H9 (cell line): ENCODE data around the gene DNAH5. TPM values are rescaled to one million over a fixed set of nuclear protein-coding genes. Genes with fewer than 3 reads are reported as not detected.

ENCODE experiments used
- DNase-seq: peaks from one replicate; pipeline ENCODE4 v3.0.0-alpha.2; 2017
- H2AFZ ChIP-seq: one replicate; pipeline ENCODE4 v1.6.1; 2013; ENCODE audit warnings: mild to moderate bottlenecking, low read length, control low read depth, moderate library complexity
- H2AK5ac ChIP-seq: 2 replicates; pipeline ENCODE4 v1.6.1; 2013; ENCODE audit warnings: low read length, control low read depth, mixed read lengths; ENCODE audit not compliant: insufficient read length
- H2BK120ac ChIP-seq: one replicate; pipeline ENCODE4 v1.6.1; 2013; ENCODE audit warnings: low read depth, mild to moderate bottlenecking, low read length, control low read depth, inconsistent platforms; ENCODE audit not compliant: poor library complexity, severe bottlenecking
- H2BK12ac ChIP-seq: 2 replicates; pipeline ENCODE4 v1.6.1; 2013; ENCODE audit warnings: low read length, control low read depth, mixed read lengths, low read depth; ENCODE audit not compliant: insufficient read length
- H2BK15ac ChIP-seq: 2 replicates; pipeline ENCODE4 v1.6.1; 2013; ENCODE audit warnings: low read depth, low read length, control low read depth
- H2BK20ac ChIP-seq: one replicate; pipeline ENCODE4 v1.6.1; 2013; ENCODE audit warnings: low read depth, mild to moderate bottlenecking, low read length, control low read depth, inconsistent platforms; ENCODE audit not compliant: poor library complexity, severe bottlenecking
- H2BK5ac ChIP-seq: 2 replicates; pipeline ENCODE4 v1.6.1; 2013; ENCODE audit warnings: low read length, control low read depth, mixed read lengths; ENCODE audit not compliant: insufficient read length
- H3K14ac ChIP-seq: 2 replicates; pipeline ENCODE4 v1.6.1; 2013; ENCODE audit warnings: low read length, control low read depth; ENCODE audit not compliant: insufficient read depth
- H3K18ac ChIP-seq: 2 replicates; pipeline ENCODE4 v1.6.1; 2013; ENCODE audit warnings: low read depth, mild to moderate bottlenecking, mixed read lengths, low read length, control low read depth; ENCODE audit not compliant: insufficient read length
- H3K23ac ChIP-seq: 2 replicates; pipeline ENCODE4 v1.6.1; 2013; ENCODE audit warnings: low read length, control low read depth, mixed read lengths, low read depth; ENCODE audit not compliant: insufficient read length
- H3K23me2 ChIP-seq: 2 replicates; pipeline ENCODE4 v1.6.1; 2013; ENCODE audit warnings: low read depth, mild to moderate bottlenecking, mixed read lengths, low read length, control low read depth; ENCODE audit not compliant: insufficient read length, poor library complexity, severe bottlenecking
- H3K27ac ChIP-seq: 2 replicates; pipeline ENCODE4 v1.5.1; 2013; ENCODE audit warnings: low read length, control low read depth, mixed read lengths, low read depth; ENCODE audit not compliant: insufficient read length
- H3K27me3 ChIP-seq: 2 replicates; pipeline ENCODE4 v1.6.1; 2013; ENCODE audit warnings: low read length, control low read depth, inconsistent platforms; ENCODE audit not compliant: insufficient read depth
- H3K4ac ChIP-seq: 2 replicates; pipeline ENCODE4 v1.6.1; 2013; ENCODE audit warnings: low read depth, mild to moderate bottlenecking, control low read depth, inconsistent platforms, low read length, moderate library complexity
- H3K4me1 ChIP-seq: 2 replicates; pipeline ENCODE4 v1.6.1; 2013; ENCODE audit warnings: low read length, control low read depth, inconsistent platforms; ENCODE audit not compliant: insufficient read depth
- H3K4me2 ChIP-seq: 2 replicates; pipeline ENCODE4 v1.6.1; 2013; ENCODE audit warnings: low read length, control low read depth, mixed read lengths; ENCODE audit not compliant: insufficient read length, insufficient read depth
- H3K56ac ChIP-seq: 2 replicates; pipeline ENCODE4 v1.6.1; 2013; ENCODE audit warnings: low read depth, mild to moderate bottlenecking, mixed read lengths, low read length, control low read depth; ENCODE audit not compliant: insufficient read length
- H3K79me1 ChIP-seq: 2 replicates; pipeline ENCODE4 v1.6.1; 2013; ENCODE audit warnings: low read depth, mild to moderate bottlenecking, moderate library complexity, low read length, control low read depth, inconsistent platforms; ENCODE audit not compliant: insufficient read depth, poor library complexity, severe bottlenecking
- H3K79me2 ChIP-seq: 2 replicates; pipeline ENCODE4 v1.6.1; 2013; ENCODE audit warnings: low read length, control low read depth, inconsistent platforms; ENCODE audit not compliant: insufficient read depth
- H3K9ac ChIP-seq: 2 replicates; pipeline ENCODE4 v1.6.1; 2013; ENCODE audit warnings: low read length, control low read depth, mixed read lengths; ENCODE audit not compliant: insufficient read length; ENCODE audit errors: extremely low read depth
- H3K9me3 ChIP-seq: one replicate; pipeline ENCODE4 v1.6.1; 2013; ENCODE audit warnings: low read depth, low read length, inconsistent platforms; ENCODE audit not compliant: control insufficient read depth
- H3T11ph ChIP-seq: one replicate; pipeline ENCODE4 v1.6.1; 2013; ENCODE audit warnings: mild to moderate bottlenecking, low read length, control low read depth, inconsistent platforms
- H4K20me1 ChIP-seq: one replicate; pipeline ENCODE4 v1.6.1; 2013; ENCODE audit not compliant: control insufficient read depth, insufficient read length, insufficient read depth
- H4K5ac ChIP-seq: 2 replicates; pipeline ENCODE4 v1.6.1; 2013; ENCODE audit warnings: low read depth, mild to moderate bottlenecking, mixed read lengths, low read length, control low read depth; ENCODE audit not compliant: insufficient read length
- H4K8ac ChIP-seq: replicated peaks from 2 replicates; pipeline ENCODE4 v1.6.1; 2013; ENCODE audit warnings: low read length, control low read depth, mixed read lengths, low read depth; ENCODE audit not compliant: insufficient read length
- H4K91ac ChIP-seq: 2 replicates; pipeline ENCODE4 v1.6.1; 2013; ENCODE audit warnings: low read depth, mild to moderate bottlenecking, moderate library complexity, mixed read lengths, low read length, control low read depth; ENCODE audit not compliant: insufficient read length
- H3K27ac Mint-ChIP-seq, 3 experiments: 2 replicates in 2 of 3; 3 replicates in 1 of 3; pipeline ENCODE4 v1.8.0; 2020 to 2021; ENCODE audit warnings: mixed read lengths in 3 of 3, mild to moderate bottlenecking in 1 of 3, moderate library complexity in 1 of 3
- H3K27me3 Mint-ChIP-seq: 2 replicates; pipeline ENCODE4 v1.8.0; 2021; ENCODE audit warnings: low read depth, mild to moderate bottlenecking, moderate library complexity, mixed read lengths
- H3K36me3 Mint-ChIP-seq, 3 experiments: 2 replicates in 2 of 3; 3 replicates in 1 of 3; pipeline ENCODE4 v1.8.0; 2020 to 2021; ENCODE audit warnings: low read depth in 3 of 3, mixed read lengths in 3 of 3; ENCODE audit not compliant: insufficient read depth in 1 of 3
- H3K4me1 Mint-ChIP-seq, 2 experiments: 2 replicates each; pipeline ENCODE4 v1.8.0; 2020; ENCODE audit warnings: mixed read lengths in 2 of 2
- H3K4me3 Mint-ChIP-seq, 2 experiments: 2 replicates in 1 of 2; 3 replicates in 1 of 2; pipeline ENCODE4 v1.8.0; 2020 to 2021; ENCODE audit warnings: mild to moderate bottlenecking in 2 of 2, mixed read lengths in 2 of 2, moderate library complexity in 1 of 2
- H3K9me3 Mint-ChIP-seq, 2 experiments: 2 replicates in 1 of 2; 3 replicates in 1 of 2; pipeline ENCODE4 v1.8.0; 2020; ENCODE audit warnings: mild to moderate bottlenecking in 2 of 2, mixed read lengths in 2 of 2, moderate library complexity in 1 of 2
- CTCF ChIP-seq: fragments of 200-600 bp; sonication (generic); conservative IDR thresholded peaks from 3 replicates; pipeline ENCODE4 v1.8.0; 2021; ENCODE audit warnings: antibody characterized with exemption, mild to moderate bottlenecking
- WGBS: extraction: QIAGEN DNeasy Blood & Tissue Kit; methylation state at CpG from one replicate; pipeline ENCODE4 v1.1.7; 2013; ENCODE audit warnings: missing lambda C conversion rate, low lambda C conversion rate, mixed read lengths; ENCODE audit not compliant: insufficient read length; ENCODE audit errors: extremely low coverage; 5-methylcytosine and 5-hydroxymethylcytosine counted together
- total RNA-seq: library from RNA; stranded (reverse); gene quantifications from 2 replicates; pipeline ENCODE4 v1.2.1, GENCODE V29; 2021

DNAH5 gene
- total RNA-seq, 1 experiment from 2014 or later = 0.50 TPM

- Histone ChIP-seq H3K79me1 (no peaks in the 10 kb centered on the region), H3K18ac (no peak overlapping the region), H2AFZ (no peak overlapping the region), H3K14ac (no peak overlapping the region), H3K9me3 (no peaks in the 10 kb centered on the region), H3K9ac (no peak overlapping the region), H2BK15ac (no peak overlapping the region), H4K91ac (no peak overlapping the region), H3K4me2 (no peak overlapping the region), H2AK5ac (no peak overlapping the region), H3T11ph (no peak overlapping the region), H4K20me1 (no peaks in the 10 kb centered on the region), H2BK20ac (no peak overlapping the region), H3K79me2 (no peaks in the 10 kb centered on the region), H3K23me2 (no peaks in the 10 kb centered on the region), H2BK120ac (no peak overlapping the region), H3K27ac (no peak overlapping the region), H2BK5ac (no peak overlapping the region), H3K23ac (no peak overlapping the region), H3K4me1 (peaks cover 8% of the 10 kb centered on the region; the same call in 1 of the 2 replicates), H3K4ac (no peak overlapping the region), H3K27me3 (no peaks in the 10 kb centered on the region), H2BK12ac (no peak overlapping the region), H3K56ac (no peak overlapping the region), H4K5ac (no peak overlapping the region), H4K8ac (no peak overlapping the region)
- no CpG with 5 or more reads among the region's 10 CpGs for WGBS
- Mint-ChIP-seq H3K36me3 (no peaks in the 10 kb centered on the region), H3K9me3 (no peaks in the 10 kb centered on the region; a peak in 1 of 5 replicates), H3K4me3 (no peak overlapping the region), H3K27ac (no peak overlapping the region), H3K4me1 (peaks cover 30 to 33% of the 10 kb centered on the region in 2 experiments), H3K27me3 (no peaks in the 10 kb centered on the region; the same call in none of the 2 replicates)
- TF ChIP-seq CTCF = no peak
- DNase-seq = no peak
Observed at GRCh38 chr5:13946111-13946510, 1.6 kb upstream of the DNAH5 start.
